Left lung (tissue), 10 donors: Measurements from ENCODE around the gene EYA4. TPM values are rescaled to one million over a fixed set of nuclear protein-coding genes. Genes with fewer than 3 reads are reported as not detected.

Experiments used
- ATAC-seq: fragments of 200-7000 bp; cut with Tn5 transposase; one replicate; pipeline ENCODE4 v1.9.1; 2020; ENCODE audit warnings: moderate library complexity
- DNase-seq, 4 donors: peaks; one replicate each; pipeline ENCODE4 v3.0.0-alpha.2; 2013 to 2020
- H3K27ac ChIP-seq, 2 donors: fragments of 200-600 bp; sonication (generic) in 1 of 2; one replicate each; pipeline versions ENCODE4 v1.5.0 to v1.8.0; 2020 to 2021
- H3K27me3 ChIP-seq, 2 donors: fragments of 200-600 bp; sonication (generic) in 1 of 2; one replicate each; pipeline versions ENCODE4 v1.5.0 to v1.8.0; 2020 to 2021
- H3K36me3 ChIP-seq, 2 donors: fragments of 200-600 bp; sonication (generic) in 1 of 2; one replicate each; pipeline versions ENCODE4 v1.5.0 to v1.8.0; 2020 to 2021
- H3K4me1 ChIP-seq, 2 donors: fragments of 200-600 bp; one replicate each; pipeline ENCODE4 v1.8.0; 2021
- H3K4me3 ChIP-seq, 2 donors: fragments of 200-600 bp; sonication (generic) in 1 of 2; one replicate each; pipeline versions ENCODE4 v1.5.0 to v1.8.0; 2020 to 2021; ENCODE audit warnings: mild to moderate bottlenecking in 1 of 2
- H3K9me3 ChIP-seq, 2 donors: fragments of 200-600 bp; sonication (generic) in 1 of 2; one replicate each; pipeline versions ENCODE4 v1.5.0 to v1.8.0; 2020 to 2021
- intact Hi-C, 2 donors: fragments of 100-400 bp; cut with DNase I; formaldehyde crosslinking; loops; one replicate each; pipeline versions ENCODE4 v1.11.2 to v1.14.2; 2022
- polyA plus RNA-seq, 6 donors: library from polyadenylated mRNA; unstranded; fragments of 120-200 nt; gene quantifications; one replicate each; pipeline ENCODE4 v1.2.1, GENCODE V29; 2013; ENCODE audit not compliant: insufficient read length in 6 of 6
- total RNA-seq, 2 donors: library from RNA; stranded (reverse); fragmentation: NEBNext Ultra II Directional; extraction: Animal tissue kit (Norgen Biotek cat#: 25700); gene quantifications; one replicate each; pipeline ENCODE4 v1.2.1, GENCODE V29; 2021
- TF ChIP-seq, protein P1 (sequence below), 2 donors: fragments of 200-600 bp; sonication (generic) in 1 of 2; IDR thresholded peaks; one replicate each; pipeline versions ENCODE4 v1.5.0 to v1.8.0; 2021; ENCODE audit warnings: antibody characterized with exemption in 2 of 2
- donor health status: DM: no; HTN: yes; CAD: no.
- donor health status: DM: no; HTN: no; CAD: no.

Gene EYA4
- total and polyA plus RNA-seq, 8 donors, result 1.0 to 9.8 (median 8.4) TPM

DNA sequence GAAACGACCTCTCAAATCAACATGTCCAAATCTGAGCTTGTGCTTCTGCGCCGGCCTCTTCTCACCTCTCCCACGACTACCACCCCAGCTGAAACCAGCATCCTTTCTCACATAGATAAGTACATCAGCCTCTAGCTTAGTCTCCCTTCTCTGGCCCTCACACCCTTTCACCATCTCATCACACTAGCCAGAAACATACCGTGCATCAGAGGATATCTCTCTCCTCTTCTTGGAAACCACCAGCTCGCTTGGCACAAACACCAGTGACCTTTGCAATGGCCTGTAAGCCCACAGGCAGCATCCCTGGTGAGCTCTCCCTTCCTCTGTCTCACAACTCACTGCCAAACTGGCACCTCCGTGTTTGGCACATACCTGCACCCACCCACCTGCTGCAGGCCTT lies 291.8 kb downstream of the EYA4 start:
- intact Hi-C loops, result no loop called here
- H3K36me3 ChIP-seq, result no peaks in the 10 kb centered on the region
- TF ChIP-seq, protein P1, sequence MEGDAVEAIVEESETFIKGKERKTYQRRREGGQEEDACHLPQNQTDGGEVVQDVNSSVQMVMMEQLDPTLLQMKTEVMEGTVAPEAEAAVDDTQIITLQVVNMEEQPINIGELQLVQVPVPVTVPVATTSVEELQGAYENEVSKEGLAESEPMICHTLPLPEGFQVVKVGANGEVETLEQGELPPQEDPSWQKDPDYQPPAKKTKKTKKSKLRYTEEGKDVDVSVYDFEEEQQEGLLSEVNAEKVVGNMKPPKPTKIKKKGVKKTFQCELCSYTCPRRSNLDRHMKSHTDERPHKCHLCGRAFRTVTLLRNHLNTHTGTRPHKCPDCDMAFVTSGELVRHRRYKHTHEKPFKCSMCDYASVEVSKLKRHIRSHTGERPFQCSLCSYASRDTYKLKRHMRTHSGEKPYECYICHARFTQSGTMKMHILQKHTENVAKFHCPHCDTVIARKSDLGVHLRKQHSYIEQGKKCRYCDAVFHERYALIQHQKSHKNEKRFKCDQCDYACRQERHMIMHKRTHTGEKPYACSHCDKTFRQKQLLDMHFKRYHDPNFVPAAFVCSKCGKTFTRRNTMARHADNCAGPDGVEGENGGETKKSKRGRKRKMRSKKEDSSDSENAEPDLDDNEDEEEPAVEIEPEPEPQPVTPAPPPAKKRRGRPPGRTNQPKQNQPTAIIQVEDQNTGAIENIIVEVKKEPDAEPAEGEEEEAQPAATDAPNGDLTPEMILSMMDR (IDR thresholded peaks at IDR 0.05), result no peak
- H3K27me3 ChIP-seq, result no peaks in the 10 kb centered on the region
- H3K27ac ChIP-seq, result no peak overlapping the region
- no peak for ATAC-seq
- H3K4me1 ChIP-seq, result no peaks in the 10 kb centered on the region
- no peaks in the 10 kb centered on the region for H3K9me3 ChIP-seq
- H3K4me3 ChIP-seq, result no peak overlapping the region
- DNase-seq, result no peak

DNA sequence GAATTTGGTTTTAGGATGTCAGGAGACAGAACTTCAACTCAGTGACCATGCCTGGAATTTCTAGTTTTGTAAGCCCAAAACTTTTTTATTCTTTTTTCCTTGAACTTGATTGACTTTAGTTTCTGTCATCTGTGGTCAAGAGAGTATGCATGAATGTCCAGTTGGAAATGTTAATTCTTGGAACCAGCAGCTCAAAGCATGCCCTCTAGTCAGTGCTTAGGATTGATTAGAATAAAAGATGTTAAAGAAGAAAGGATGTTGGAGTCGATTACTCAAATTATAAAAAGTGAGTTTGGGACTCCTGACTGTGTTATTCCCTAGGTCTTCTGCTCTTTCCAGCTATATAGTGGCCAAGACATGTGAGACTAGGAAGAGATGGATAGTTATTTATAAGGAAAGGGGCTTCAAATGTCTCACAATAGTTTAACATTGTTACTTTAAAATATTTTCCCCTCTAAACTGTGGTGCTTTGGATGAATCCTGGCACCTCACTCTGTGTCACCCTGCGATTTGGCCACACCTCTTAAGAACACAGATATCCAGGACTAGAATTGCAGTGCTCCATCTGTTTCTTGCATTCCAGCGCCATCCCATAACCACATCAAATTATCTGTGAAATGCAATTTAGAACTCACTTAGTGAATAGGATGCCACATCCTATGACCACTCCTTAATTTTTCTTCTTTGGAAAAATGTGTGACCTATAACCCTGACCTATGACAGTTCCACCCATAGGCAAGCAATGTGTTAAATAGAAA lies 298.5 kb downstream of the EYA4 start:
- no peaks in the 10 kb centered on the region for H3K27me3 ChIP-seq
- no peak for DNase-seq
- H3K27ac ChIP-seq, result no peak overlapping the region
- no peaks in the 10 kb centered on the region for H3K9me3 ChIP-seq
- TF ChIP-seq, protein P1 (IDR thresholded peaks at IDR 0.05), result no peak
- ATAC-seq, result no peak
- H3K4me3 ChIP-seq, result no peak overlapping the region
- H3K4me1 ChIP-seq, result no peaks in the 10 kb centered on the region
- no peaks in the 10 kb centered on the region for H3K36me3 ChIP-seq
- intact Hi-C loops, result no loop called here

DNA sequence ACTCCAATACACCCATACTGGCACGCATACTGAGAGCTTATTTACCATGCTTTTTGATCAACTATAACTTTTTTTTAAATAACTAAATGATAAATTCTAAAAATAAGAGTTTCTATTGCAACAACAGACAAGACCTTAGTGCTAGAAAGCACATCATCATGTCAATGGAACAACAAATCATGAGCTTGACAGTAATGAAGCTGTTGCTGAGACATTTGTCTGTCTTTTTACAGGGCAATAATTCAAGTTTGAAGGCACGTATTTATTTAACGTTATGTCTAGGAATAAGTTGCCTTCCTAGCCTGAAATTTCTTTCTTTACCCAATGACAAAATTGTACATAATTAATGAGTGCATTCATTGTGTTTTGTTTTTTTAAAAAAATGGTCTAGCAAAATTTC lies 299.2 kb downstream of the EYA4 start:
- intact Hi-C loops, result no loop called here
- Histone ChIP-seq H3K27me3 (no peaks in the 10 kb centered on the region), H3K9me3 (no peaks in the 10 kb centered on the region), H3K27ac (no peak overlapping the region), H3K4me1 (no peaks in the 10 kb centered on the region), H3K4me3 (no peak overlapping the region), H3K36me3 (no peaks in the 10 kb centered on the region)
- DNase-seq (no peak), ATAC-seq (no peak)
- TF ChIP-seq, protein P1 (IDR thresholded peaks at IDR 0.05), result no peak

DNA sequence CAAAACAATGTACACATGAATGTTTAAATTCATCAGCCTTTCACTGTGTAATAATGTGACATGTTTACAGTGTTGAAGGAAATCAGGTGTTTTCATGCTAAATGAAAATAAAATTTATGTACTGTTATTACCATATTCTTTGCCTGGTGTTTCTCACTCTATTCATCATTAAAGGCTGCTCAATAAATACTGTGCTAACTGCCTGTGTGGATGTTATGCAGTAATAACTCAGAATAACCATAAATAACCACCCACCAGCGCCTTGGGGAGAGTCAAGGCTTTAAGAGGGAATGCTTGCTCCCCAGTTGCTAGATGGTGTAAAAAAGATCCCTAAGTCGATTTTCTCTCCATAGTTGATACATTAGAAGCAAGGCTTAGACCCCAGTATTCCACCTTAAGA lies 299.9 kb downstream of the EYA4 start:
- Histone ChIP-seq H3K4me3 (no peak overlapping the region), H3K4me1 (no peaks in the 10 kb centered on the region), H3K9me3 (no peaks in the 10 kb centered on the region), H3K27me3 (no peaks in the 10 kb centered on the region), H3K36me3 (no peaks in the 10 kb centered on the region), H3K27ac (no peak overlapping the region)
- ATAC-seq (no peak), DNase-seq (no peak)
- intact Hi-C loops, result no loop called here
- TF ChIP-seq, protein P1 (IDR thresholded peaks at IDR 0.05), result no peak

DNA sequence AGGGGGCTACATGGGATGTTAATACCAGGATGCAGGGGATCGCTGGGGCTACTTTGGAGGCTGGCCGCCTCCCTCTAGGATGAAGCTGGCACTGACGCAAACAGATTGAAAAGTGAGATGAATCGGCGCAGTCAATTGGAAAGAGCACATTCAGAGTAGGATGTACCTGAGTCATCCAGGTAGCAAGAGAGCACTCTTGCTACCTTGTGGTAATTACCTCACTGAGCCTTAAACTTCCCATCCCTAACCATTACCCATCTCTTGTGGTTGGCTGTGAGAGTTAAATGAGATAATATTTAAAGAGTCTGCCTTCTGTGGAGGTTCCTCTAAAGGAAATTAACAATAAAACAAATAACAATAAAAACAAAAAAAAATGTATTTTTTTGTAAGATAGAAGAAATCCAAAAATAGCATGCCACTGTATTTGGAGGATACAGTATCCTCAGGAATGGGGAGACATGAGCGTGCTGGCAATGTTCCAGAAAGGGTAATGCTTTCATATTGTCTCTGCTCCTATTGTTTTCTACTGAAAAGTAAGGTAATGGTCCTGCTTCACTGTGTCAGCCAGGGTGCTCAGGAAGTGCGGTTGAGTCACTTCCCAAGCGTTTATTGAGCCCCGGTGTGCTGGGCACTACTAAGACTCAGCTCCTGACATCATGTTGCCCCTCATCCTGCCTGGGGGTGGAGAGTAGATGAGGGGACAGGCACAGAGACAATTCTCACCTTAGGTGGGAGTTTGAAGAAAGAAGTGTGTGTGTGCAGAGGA lies 301.1 kb downstream of the EYA4 start:
- Histone ChIP-seq H3K27ac (no peak overlapping the region), H3K36me3 (no peaks in the 10 kb centered on the region), H3K9me3 (no peaks in the 10 kb centered on the region), H3K4me3 (no peak overlapping the region), H3K4me1 (no peaks in the 10 kb centered on the region), H3K27me3 (no peaks in the 10 kb centered on the region)
- intact Hi-C loops, result no loop called here
- ATAC-seq (no peak), DNase-seq (no peak)
- TF ChIP-seq, protein P1 (IDR thresholded peaks at IDR 0.05), result no peak
